IMR-90 (cell line): Measurements from ENCODE around the gene PPP1R14C. TPM values are rescaled to one million over a fixed set of nuclear protein-coding genes. Genes with fewer than 3 reads are reported as not detected.

Experiments used
- ATAC-seq: fragments of 200-7000 bp; cut with Tn5 transposase; 2 replicates; pipeline ENCODE4 v1.9.1; 2020; ENCODE audit warnings: low read depth, mild to moderate bottlenecking, moderate library complexity
- BruUV-seq: library from RNA; stranded (reverse); fragments of 400-500 nt; replicated peaks from 2 replicates; lab custom pipeline; 2021; lab: Mats Ljungman, UMichigan
- CTCF ChIA-PET: fragments of 300-600 bp; formaldehyde crosslinking; extraction: SDS; loops from one replicate; lab custom pipeline; 2021; ENCODE audit warnings: antibody characterized with exemption; lab: Yijun Ruan, JAX
- POLR2A ChIA-PET: fragments of 300-600 bp; sonication (Branson Sonifier 250); formaldehyde crosslinking; loops from one replicate; lab custom pipeline; 2022; ENCODE audit warnings: antibody characterized with exemption; ENCODE audit not compliant: unreplicated experiment; lab: Charles Lee
- DNase-seq: peaks from one replicate; pipeline ENCODE4 v3.0.0; 2013
- H2AFZ ChIP-seq: replicated peaks from 2 replicates; pipeline ENCODE3; 2013; ENCODE audit warnings: low read length, mild to moderate bottlenecking; ENCODE audit not compliant: poor library complexity
- H2AK5ac ChIP-seq: 2 replicates; pipeline ENCODE4 v1.6.1; 2013; ENCODE audit warnings: low read depth, low read length, inconsistent platforms
- H2AK9ac ChIP-seq: replicated peaks from 2 replicates; pipeline ENCODE3; 2013; ENCODE audit warnings: mild to moderate bottlenecking, low read depth, low read length, moderate library complexity; ENCODE audit not compliant: poor library complexity
- H2BK120ac ChIP-seq: 2 replicates; pipeline ENCODE4 v1.6.1; 2013; ENCODE audit warnings: low read depth, low read length, inconsistent platforms
- H2BK15ac ChIP-seq: 3 replicates; pipeline ENCODE4 v1.6.1; 2013; ENCODE audit warnings: low read depth, low read length, inconsistent platforms
- H2BK20ac ChIP-seq: 2 replicates; pipeline ENCODE4 v1.6.1; 2013; ENCODE audit warnings: low read depth, mild to moderate bottlenecking, inconsistent platforms, low read length, moderate library complexity
- H2BK5ac ChIP-seq: 2 replicates; pipeline ENCODE4 v1.6.1; 2013; ENCODE audit warnings: mild to moderate bottlenecking, low read depth, low read length, inconsistent platforms; ENCODE audit not compliant: poor library complexity, severe bottlenecking
- H3K14ac ChIP-seq: replicated peaks from 2 replicates; pipeline ENCODE4 v1.6.1; 2013; ENCODE audit warnings: low read depth, low read length, inconsistent platforms
- H3K18ac ChIP-seq: 2 replicates; pipeline ENCODE4 v1.6.1; 2013; ENCODE audit warnings: low read depth, low read length, control low read depth
- H3K23ac ChIP-seq: 2 replicates; pipeline ENCODE4 v1.6.1; 2013; ENCODE audit warnings: low read depth, low read length, inconsistent platforms
- H3K27ac ChIP-seq: 2 replicates; pipeline ENCODE4 v1.5.1; 2013; ENCODE audit warnings: mild to moderate bottlenecking, control low read depth, low read length; ENCODE audit not compliant: insufficient read depth
- H3K27me3 ChIP-seq: 2 replicates; pipeline ENCODE4 v1.6.1; 2013; ENCODE audit warnings: low read length; ENCODE audit not compliant: control insufficient read depth, insufficient read depth
- H3K36me3 ChIP-seq: 2 replicates; pipeline ENCODE4 v1.6.1; 2013; ENCODE audit warnings: low read length, mixed read lengths; ENCODE audit not compliant: control insufficient read depth, insufficient read depth
- H3K4ac ChIP-seq: 2 replicates; pipeline ENCODE4 v1.6.1; 2013; ENCODE audit warnings: low read depth, low read length, inconsistent platforms
- H3K4me1 ChIP-seq: 2 replicates; pipeline ENCODE4 v1.6.1; 2013; ENCODE audit warnings: low read length, mixed read lengths; ENCODE audit not compliant: control insufficient read depth, insufficient read depth
- H3K4me2 ChIP-seq: 2 replicates; pipeline ENCODE4 v1.6.1; 2013; ENCODE audit warnings: low read depth, mild to moderate bottlenecking, control low read depth, low read length, moderate library complexity
- H3K4me3 ChIP-seq: 2 replicates; pipeline ENCODE4 v1.5.1; 2013; ENCODE audit warnings: low read depth, mild to moderate bottlenecking, control low read depth, low read length, moderate library complexity; ENCODE audit not compliant: insufficient read depth
- H3K56ac ChIP-seq: 2 replicates; pipeline ENCODE4 v1.6.1; 2013; ENCODE audit warnings: low read length, inconsistent platforms; ENCODE audit not compliant: insufficient read depth; ENCODE audit errors: extremely low read depth
- H3K79me1 ChIP-seq, 2 experiments: 2 replicates each; pipeline ENCODE4 v1.6.1; 2013; ENCODE audit warnings: low read length in 2 of 2, inconsistent platforms in 1 of 2, low read depth in 1 of 2
- H3K9ac ChIP-seq: 2 replicates; pipeline ENCODE4 v1.6.1; 2013; ENCODE audit warnings: low read depth, low read length, control low read depth
- H3K9me1 ChIP-seq: 2 replicates; pipeline ENCODE4 v1.6.1; 2013; ENCODE audit warnings: low read length, inconsistent platforms; ENCODE audit not compliant: insufficient read depth
- H3K9me3 ChIP-seq: 2 replicates; pipeline ENCODE4 v1.6.1; 2013; ENCODE audit warnings: low read length; ENCODE audit not compliant: control insufficient read depth, insufficient read depth
- H4K20me1 ChIP-seq: 2 replicates; pipeline ENCODE4 v1.6.1; 2013; ENCODE audit warnings: low read length, inconsistent platforms; ENCODE audit not compliant: insufficient read depth
- H4K5ac ChIP-seq: 2 replicates; pipeline ENCODE4 v1.6.1; 2013; ENCODE audit warnings: mild to moderate bottlenecking, low read depth, low read length, control low read depth
- H4K8ac ChIP-seq, 2 experiments: 2 replicates each; pipeline ENCODE4 v1.6.1; 2013; ENCODE audit warnings: low read depth in 2 of 2, low read length in 2 of 2, control low read depth in 1 of 2, inconsistent platforms in 1 of 2
- H4K91ac ChIP-seq: 2 replicates; pipeline ENCODE4 v1.6.1; 2013; ENCODE audit warnings: low read depth, low read length, inconsistent platforms; ENCODE audit not compliant: insufficient read depth
- BHLHE40 ChIP-seq: fragments of 150-350 bp; IDR thresholded peaks from 2 replicates; pipeline ENCODE4 v1.6.1; 2016; ENCODE audit warnings: mild to moderate bottlenecking, low read depth, low read length
- CEBPB ChIP-seq: IDR thresholded peaks from 2 replicates; pipeline ENCODE4 v1.6.1; 2012; ENCODE audit warnings: low read depth, low read length, improper control_type of control experiment
- CHD1 ChIP-seq: IDR thresholded peaks from 2 replicates; pipeline ENCODE4 v1.6.1; 2012; ENCODE audit warnings: low read depth, low read length, improper control_type of control experiment
- MAZ ChIP-seq: IDR thresholded peaks from 2 replicates; pipeline ENCODE4 v1.6.1; 2012; ENCODE audit warnings: low read depth, mild to moderate bottlenecking, low read length, improper control_type of control experiment, moderate library complexity, borderline replicate concordance
- MXI1 ChIP-seq: IDR thresholded peaks from 2 replicates; pipeline ENCODE4 v1.6.1; 2012; ENCODE audit warnings: low read depth, mild to moderate bottlenecking, low read length, moderate library complexity, borderline replicate concordance
- NFE2L2 ChIP-seq: fragments of 150-350 bp; IDR thresholded peaks from 2 replicates; pipeline ENCODE4 v1.6.1; 2016; ENCODE audit warnings: low read depth, mild to moderate bottlenecking, low read length
- POLR2A ChIP-seq: IDR thresholded peaks from 2 replicates; pipeline ENCODE4 v1.6.1; 2012; ENCODE audit warnings: mild to moderate bottlenecking, low read depth, low read length
- RAD21 ChIP-seq: IDR thresholded peaks from 2 replicates; pipeline ENCODE4 v1.6.1; 2012; ENCODE audit warnings: low read length, improper control_type of control experiment
- RCOR1 ChIP-seq: IDR thresholded peaks from 2 replicates; pipeline ENCODE4 v1.6.1; 2012; ENCODE audit warnings: mild to moderate bottlenecking, low read length, improper control_type of control experiment; ENCODE audit not compliant: insufficient replicate concordance
- SMC3 ChIP-seq: fragments of 150-350 bp; IDR thresholded peaks from 2 replicates; pipeline ENCODE4 v1.6.1; 2016; ENCODE audit warnings: low read depth, mild to moderate bottlenecking, antibody characterized with exemption, low read length, moderate library complexity
- WGBS, 2 experiments: methylation state at CpG; one replicate each; pipeline versions ENCODE4 v1.1.5 to v1.1.7; 2013; ENCODE audit warnings: missing lambda C conversion rate in 2 of 2; ENCODE audit not compliant: insufficient read length in 1 of 2; ENCODE audit errors: extremely low coverage in 2 of 2; 5-methylcytosine and 5-hydroxymethylcytosine counted together
- dilution Hi-C: fragments of 300-500 bp; cut with HindIII; formaldehyde crosslinking; loops from one replicate; pipeline ENCODE4 v1.14.3; 2018; ENCODE audit warnings: low sequenced_read_pairs; ENCODE audit not compliant: unreplicated experiment
- in situ Hi-C: fragments of 300-500 bp; cut with MboI; formaldehyde crosslinking; loops from 3 replicates; pipeline ENCODE4 v1.14.3; 2019; ENCODE audit warnings: low sequenced_read_pairs, inconsistent platforms, mixed read lengths
- intact Hi-C: fragments of 100-400 bp; cut with micrococcal nuclease; formaldehyde crosslinking; loops from 2 replicates; pipeline ENCODE4 v1.10.0; 2022
- polyA plus RNA-seq, 3 experiments: library from polyadenylated mRNA; depleted of rRNA; stranded (reverse); fragments of >200 nt; gene quantifications; 2 replicates each; pipeline ENCODE4 v1.2.3, GENCODE V29; 2012; ENCODE audit warnings: low replicate concordance in 1 of 3
- total RNA-seq: library from RNA; depleted of rRNA; stranded (reverse); fragments of >200 nt; gene quantifications from 2 replicates; pipeline ENCODE4 v1.2.3, GENCODE V29; 2012
- TF ChIP-seq, protein P1 (sequence below): fragments of 150-350 bp; IDR thresholded peaks from 2 replicates; pipeline ENCODE4 v1.6.1; 2017; ENCODE audit warnings: mild to moderate bottlenecking, antibody characterized with exemption, low read length, low read depth
- TF ChIP-seq, protein P2 (sequence below): fragments of 150-350 bp; IDR thresholded peaks from 2 replicates; pipeline ENCODE4 v1.6.1; 2016; ENCODE audit warnings: low read depth, mild to moderate bottlenecking, low read length, moderate library complexity, borderline replicate concordance
- TF ChIP-seq, protein P3 (sequence below): conservative IDR thresholded peaks from 2 replicates; pipeline ENCODE4 v1.5.1; 2012; ENCODE audit warnings: mild to moderate bottlenecking, low read depth, low read length, improper control_type of control experiment

Gene PPP1R14C
- total and polyA plus RNA-seq, 2 of the 4 experiments (the other 2 are of a cell fraction), result not detected

GRCh38 chr6:150163970-150164369 is 21.1 kb downstream of the PPP1R14C start:
- TF ChIP-seq CHD1 (no peak), MXI1 (no peak), MAZ (no peak), CEBPB (no peak), POLR2A (no peak), SMC3 (no peak), RAD21 (no peak), RCOR1 (no peak), NFE2L2 (no peak), BHLHE40 (no peak)
- TF ChIP-seq, protein P1, sequence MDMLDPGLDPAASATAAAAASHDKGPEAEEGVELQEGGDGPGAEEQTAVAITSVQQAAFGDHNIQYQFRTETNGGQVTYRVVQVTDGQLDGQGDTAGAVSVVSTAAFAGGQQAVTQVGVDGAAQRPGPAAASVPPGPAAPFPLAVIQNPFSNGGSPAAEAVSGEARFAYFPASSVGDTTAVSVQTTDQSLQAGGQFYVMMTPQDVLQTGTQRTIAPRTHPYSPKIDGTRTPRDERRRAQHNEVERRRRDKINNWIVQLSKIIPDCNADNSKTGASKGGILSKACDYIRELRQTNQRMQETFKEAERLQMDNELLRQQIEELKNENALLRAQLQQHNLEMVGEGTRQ, result no peak
- TF ChIP-seq, protein P2, sequence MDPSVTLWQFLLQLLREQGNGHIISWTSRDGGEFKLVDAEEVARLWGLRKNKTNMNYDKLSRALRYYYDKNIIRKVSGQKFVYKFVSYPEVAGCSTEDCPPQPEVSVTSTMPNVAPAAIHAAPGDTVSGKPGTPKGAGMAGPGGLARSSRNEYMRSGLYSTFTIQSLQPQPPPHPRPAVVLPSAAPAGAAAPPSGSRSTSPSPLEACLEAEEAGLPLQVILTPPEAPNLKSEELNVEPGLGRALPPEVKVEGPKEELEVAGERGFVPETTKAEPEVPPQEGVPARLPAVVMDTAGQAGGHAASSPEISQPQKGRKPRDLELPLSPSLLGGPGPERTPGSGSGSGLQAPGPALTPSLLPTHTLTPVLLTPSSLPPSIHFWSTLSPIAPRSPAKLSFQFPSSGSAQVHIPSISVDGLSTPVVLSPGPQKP, result no peak
- TF ChIP-seq, protein P3, sequence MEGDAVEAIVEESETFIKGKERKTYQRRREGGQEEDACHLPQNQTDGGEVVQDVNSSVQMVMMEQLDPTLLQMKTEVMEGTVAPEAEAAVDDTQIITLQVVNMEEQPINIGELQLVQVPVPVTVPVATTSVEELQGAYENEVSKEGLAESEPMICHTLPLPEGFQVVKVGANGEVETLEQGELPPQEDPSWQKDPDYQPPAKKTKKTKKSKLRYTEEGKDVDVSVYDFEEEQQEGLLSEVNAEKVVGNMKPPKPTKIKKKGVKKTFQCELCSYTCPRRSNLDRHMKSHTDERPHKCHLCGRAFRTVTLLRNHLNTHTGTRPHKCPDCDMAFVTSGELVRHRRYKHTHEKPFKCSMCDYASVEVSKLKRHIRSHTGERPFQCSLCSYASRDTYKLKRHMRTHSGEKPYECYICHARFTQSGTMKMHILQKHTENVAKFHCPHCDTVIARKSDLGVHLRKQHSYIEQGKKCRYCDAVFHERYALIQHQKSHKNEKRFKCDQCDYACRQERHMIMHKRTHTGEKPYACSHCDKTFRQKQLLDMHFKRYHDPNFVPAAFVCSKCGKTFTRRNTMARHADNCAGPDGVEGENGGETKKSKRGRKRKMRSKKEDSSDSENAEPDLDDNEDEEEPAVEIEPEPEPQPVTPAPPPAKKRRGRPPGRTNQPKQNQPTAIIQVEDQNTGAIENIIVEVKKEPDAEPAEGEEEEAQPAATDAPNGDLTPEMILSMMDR, result no peak
- Histone ChIP-seq H3K4ac (no peak overlapping the region), H3K27me3 (no peaks in the 10 kb centered on the region; the same call in 1 of the 2 replicates), H2AK5ac (no peak overlapping the region), H3K23ac (no peak overlapping the region), H3K79me1 (no peaks in the 10 kb centered on the region), H3K9me1 (no peaks in the 10 kb centered on the region), H3K14ac (no peak overlapping the region), H4K20me1 (no peaks in the 10 kb centered on the region), H3K4me3 (no peak overlapping the region), H3K4me2 (no peak overlapping the region), H2BK20ac (no peak overlapping the region), H2AK9ac (no peak overlapping the region), H2AFZ (no peak overlapping the region), H4K91ac (no peak overlapping the region), H3K9ac (no peak overlapping the region), H3K18ac (no peak overlapping the region), H3K27ac (no peak overlapping the region), H3K56ac (no peak overlapping the region), H3K9me3 (no peaks in the 10 kb centered on the region), H4K5ac (no peak overlapping the region), H3K36me3 (no peaks in the 10 kb centered on the region), H4K8ac (no peak overlapping the region), H2BK15ac (no peak overlapping the region), H2BK5ac (no peak overlapping the region), H2BK120ac (no peak overlapping the region), H3K4me1 (no peaks in the 10 kb centered on the region)
- CTCF ChIA-PET, result no interaction called here
- dilution Hi-C loops, result no loop called here
- in situ Hi-C loops, result no loop called here
- ATAC-seq (no peak), DNase-seq (no peak)
- POLR2A ChIA-PET, result no interaction called here
- intact Hi-C loops, result no loop called here
- BruUV-seq, result no TSS peak
- no CpG with 5 or more reads among the region's 3 CpGs for WGBS, 2 experiments
